Measurements from ENCODE around the gene CRABP2.
A peak's percentile ranks its signal among the peaks of the same experiment; 100 is the strongest.

Gene CRABP2

DNA sequence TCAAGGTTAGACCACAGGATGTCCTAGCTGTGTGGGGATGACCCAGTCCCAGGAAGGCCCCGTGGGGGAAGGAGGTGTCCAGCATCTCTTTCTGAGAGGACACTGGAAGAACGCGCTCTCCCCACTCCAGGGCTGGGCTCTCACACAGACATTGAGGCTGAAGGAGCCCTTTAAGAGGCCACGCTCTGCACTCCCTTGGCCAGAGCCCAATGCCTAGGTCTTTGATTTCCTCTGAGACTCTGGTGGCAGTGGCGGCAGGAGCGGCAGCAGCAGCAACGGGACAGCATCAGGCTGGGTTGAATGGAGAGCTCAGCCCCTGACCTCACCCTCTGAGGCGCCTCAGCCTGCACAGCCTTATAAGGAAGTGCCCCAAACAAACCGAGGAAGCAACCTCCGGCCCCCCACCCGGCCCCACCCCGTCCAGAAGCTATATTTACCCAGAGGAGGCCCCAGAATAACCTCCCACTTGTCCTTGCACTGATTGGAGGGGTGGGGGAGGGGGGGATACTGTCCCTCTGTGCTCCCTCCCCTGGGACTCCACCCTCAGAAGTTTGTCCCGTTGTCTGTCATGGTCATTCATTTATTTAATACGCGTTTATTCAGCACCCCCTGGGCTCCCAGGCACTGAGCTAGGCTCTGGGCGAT lies 40.5 kb downstream of the CRABP2 start:
- in situ Hi-C loops (cut with HindIII; ENCODE audit: low pct_unique_long_range_greater_than_20kb, low sequenced_read_pairs): no loop called here
- no peak for DNase-seq (ENCODE audit: low read depth in 1 of 2, low spot score in 1 of 2)
- no peak for TF ChIP-seq JUND (IDR thresholded peaks at IDR 0.05; ENCODE audit: low read depth)

DNA sequence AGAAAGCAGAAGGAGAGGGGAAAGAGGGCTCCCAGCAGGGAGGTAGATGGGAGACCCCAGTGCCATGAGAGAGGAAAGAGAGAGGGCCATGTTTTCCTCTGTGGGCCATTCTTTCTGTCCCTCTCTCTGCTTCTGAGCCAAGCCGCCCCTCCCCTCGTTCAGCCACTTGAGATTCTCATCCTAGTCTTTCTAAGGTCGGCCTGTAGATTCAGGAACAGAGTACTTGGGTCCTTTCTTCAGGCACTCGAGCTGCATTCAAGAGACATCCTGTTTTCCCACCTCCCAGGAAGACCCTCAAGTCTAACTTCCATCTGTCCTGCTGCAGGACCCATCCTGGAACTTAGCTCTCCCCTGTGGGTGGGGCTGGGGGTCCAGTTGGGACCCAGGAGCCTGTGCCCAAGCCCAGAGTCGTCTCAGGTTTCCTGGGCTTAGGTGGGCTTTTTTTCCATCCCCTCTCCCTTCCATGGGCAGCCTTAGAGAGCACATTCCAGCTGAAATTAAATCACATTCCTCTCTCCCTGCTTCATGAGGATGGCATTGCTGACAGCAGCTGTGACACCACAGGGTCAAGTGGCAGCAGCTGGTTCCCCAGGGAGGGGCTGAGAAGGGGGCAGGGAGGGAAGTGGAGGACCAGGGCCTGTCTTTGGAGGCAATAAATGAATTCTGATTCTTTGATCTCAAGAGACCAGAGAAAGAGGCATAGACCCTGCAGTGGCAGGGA lies 41.2 kb downstream of the CRABP2 start:
- no peak for DNase-seq (ENCODE audit: low read depth in 1 of 2, low spot score in 1 of 2)
- TF ChIP-seq JUND (IDR thresholded peaks at IDR 0.05; ENCODE audit: low read depth): no peak
- in situ Hi-C loops (cut with HindIII; ENCODE audit: low pct_unique_long_range_greater_than_20kb, low sequenced_read_pairs): no loop called here

DNA sequence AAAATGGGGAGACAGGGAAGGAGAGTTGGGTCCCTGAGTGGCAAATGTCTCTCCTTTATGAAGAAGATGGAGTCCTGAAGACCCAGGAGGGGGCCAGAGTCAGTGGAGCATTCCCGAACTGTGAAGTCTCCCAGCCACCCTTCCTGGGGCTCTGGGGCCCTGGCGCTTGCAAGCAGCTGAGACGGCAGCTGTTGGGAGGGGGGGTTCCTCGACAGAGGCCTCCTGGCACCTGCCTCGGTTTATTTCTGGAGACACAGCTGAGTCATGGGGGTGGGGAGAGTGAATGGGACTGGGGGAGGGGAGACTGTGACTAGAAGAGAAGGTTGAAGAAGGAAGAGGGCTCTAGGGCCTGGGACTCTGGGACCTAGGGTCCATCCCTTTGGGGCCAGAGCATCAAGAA lies 42.2 kb downstream of the CRABP2 start:
- no peak for DNase-seq (ENCODE audit: low read depth in 1 of 2, low spot score in 1 of 2)
- TF ChIP-seq JUND (IDR thresholded peaks at IDR 0.05; ENCODE audit: low read depth): no peak
- in situ Hi-C loops (cut with HindIII; ENCODE audit: low pct_unique_long_range_greater_than_20kb, low sequenced_read_pairs): no loop called here

DNA sequence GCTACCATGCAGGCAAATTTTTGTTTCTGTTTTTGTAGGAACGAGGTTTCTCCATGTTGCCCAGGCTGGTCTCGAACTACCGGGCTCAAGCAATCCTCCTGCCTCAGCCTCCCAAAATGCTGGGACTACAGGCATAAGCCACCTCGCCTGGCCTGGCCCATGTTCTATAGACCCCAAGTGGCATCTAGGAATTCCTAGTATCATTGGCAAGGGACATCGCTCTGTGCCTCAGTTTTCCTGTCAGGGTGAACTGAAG lies 42.7 kb downstream of the CRABP2 start:
- DNase-seq (ENCODE audit: low read depth in 1 of 2, low spot score in 1 of 2): no peak
- no peak for TF ChIP-seq JUND (IDR thresholded peaks at IDR 0.05; ENCODE audit: low read depth)
- in situ Hi-C loops (cut with HindIII; ENCODE audit: low pct_unique_long_range_greater_than_20kb, low sequenced_read_pairs): no loop called here

- DNase-seq (ENCODE audit: low read depth in 1 of 2, low spot score in 1 of 2): no peak
- in situ Hi-C loops (cut with HindIII; ENCODE audit: low pct_unique_long_range_greater_than_20kb, low sequenced_read_pairs): no loop called here
Measured at GRCh38 chr1:156662005-156662799, 43.2 kb downstream of the CRABP2 start.

DNA sequence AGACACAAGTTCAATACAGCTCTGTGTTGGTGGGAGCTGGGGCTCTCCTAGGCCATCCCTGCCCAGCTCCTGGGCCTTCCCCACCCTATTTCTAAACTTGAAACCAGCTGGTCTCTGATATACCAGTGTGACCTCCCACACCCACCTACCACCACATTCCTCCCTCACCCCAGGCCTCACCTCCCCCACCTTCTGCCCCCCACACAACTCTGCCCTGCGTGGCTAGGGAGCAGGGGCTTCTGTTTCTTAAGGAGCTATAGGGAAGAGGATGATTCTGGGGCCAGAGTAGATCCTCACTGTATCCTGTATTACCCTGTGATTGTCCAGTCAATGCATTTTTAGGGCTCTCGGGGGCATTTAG lies 44.7 kb downstream of the CRABP2 start:
- in situ Hi-C loops (cut with HindIII; ENCODE audit: low pct_unique_long_range_greater_than_20kb, low sequenced_read_pairs): no loop called here
- DNase-seq (ENCODE audit: low read depth in 1 of 2, low spot score in 1 of 2): no peak
- no peak for TF ChIP-seq JUND (IDR thresholded peaks at IDR 0.05; ENCODE audit: low read depth)

More at GRCh38 chr1:156662005-156662799, 43.2 kb downstream of the CRABP2 start:
- no peak for TF ChIP-seq JUND (IDR thresholded peaks at IDR 0.05; ENCODE audit: low read depth)

DNA sequence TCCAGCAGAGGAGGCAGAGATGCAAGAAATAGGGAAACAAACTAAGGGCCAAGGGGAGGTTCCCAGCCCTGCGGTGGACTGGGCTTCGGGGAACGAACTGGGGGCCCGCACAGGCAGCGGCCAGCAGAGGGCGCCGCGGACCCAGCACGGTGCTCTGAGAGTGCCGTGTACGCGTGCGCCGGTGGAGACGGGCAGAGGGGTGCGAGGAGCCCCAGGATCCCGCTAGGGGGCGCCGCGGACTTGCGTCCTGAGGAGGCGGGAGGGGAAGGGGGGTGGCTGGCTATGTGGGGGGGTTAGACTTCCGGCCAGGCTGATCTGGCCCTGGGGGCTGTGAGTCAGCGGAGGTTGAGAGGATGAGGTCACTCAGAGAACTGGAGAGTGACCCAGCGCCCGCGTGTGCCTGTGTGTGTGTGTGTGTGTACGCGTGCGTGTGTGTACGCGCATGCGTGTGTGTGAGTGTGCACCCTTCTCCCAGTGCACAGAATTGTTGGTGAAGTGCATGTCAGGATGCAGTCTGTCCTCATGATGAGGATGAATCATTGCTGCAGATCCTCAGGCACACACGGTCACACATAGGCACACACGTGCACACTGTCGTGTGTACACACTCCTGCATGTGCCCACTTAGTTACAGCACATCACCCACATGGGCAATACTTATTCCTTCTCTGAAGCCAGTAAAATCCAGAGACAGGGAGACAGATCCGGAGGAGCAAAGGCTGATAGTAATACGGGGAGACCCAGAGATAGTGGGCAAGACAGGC lies 45.2 kb downstream of the CRABP2 start:
- DNase-seq (ENCODE audit: low read depth in 1 of 2, low spot score in 1 of 2): peak; percentile 97 to 98
- in situ Hi-C loops (cut with HindIII; ENCODE audit: low pct_unique_long_range_greater_than_20kb, low sequenced_read_pairs): no loop called here
- no peak for TF ChIP-seq JUND (IDR thresholded peaks at IDR 0.05; ENCODE audit: low read depth)

DNA sequence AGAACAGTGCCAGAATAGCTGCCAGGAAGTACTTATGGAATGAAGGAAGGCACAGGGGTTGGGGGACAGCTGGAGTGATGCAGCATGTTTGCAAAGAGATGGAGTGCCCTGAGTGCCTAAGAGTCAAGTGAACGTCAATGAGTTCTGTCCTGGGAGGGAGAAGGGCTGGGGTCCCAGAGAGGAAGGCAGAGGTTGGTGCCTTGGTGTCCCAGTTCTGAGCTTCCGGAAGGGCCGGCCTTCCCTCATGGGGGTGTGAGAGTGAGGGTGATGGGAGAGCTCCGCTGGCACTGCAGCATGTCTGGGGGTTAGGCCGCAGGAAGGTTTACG lies 45.8 kb downstream of the CRABP2 start:
- TF ChIP-seq JUND (IDR thresholded peaks at IDR 0.05; ENCODE audit: low read depth): no peak
- no peak for DNase-seq (ENCODE audit: low read depth in 1 of 2, low spot score in 1 of 2)

DNA sequence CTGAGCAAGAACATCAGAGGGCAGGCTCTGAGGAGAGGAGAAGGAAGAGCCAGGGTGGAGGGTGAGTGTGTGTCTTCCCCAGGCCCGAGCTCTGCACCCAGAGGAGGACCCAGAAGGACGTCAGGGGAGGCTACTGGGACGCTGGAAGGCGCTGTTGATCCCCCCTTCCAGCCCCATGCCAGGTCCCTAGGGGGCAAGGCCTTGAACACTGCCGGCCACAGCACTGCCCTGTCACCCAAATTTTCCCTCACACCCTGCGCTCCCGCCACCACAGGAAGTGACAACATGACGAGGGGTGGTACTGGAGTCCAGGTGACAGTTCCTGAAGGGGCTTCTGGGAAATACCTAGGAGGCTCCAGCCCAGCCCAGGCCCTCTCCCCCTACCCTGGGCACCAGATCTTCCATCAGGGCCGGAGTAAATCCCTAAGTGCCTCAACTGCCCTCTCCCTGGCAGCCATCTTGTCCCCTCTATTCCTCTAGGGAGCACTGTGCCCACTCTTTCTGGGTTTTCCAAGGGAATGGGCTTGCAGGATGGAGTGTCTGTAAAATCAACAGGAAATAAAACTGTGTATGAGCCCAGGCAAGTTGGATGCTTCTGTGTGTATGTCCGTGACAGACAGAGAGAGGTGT lies 46.3 kb downstream of the CRABP2 start:
- no peak for DNase-seq (ENCODE audit: low read depth in 1 of 2, low spot score in 1 of 2)

More for the DNA sequence above, 45.8 kb downstream of the CRABP2 start:
- in situ Hi-C loops (cut with HindIII; ENCODE audit: low pct_unique_long_range_greater_than_20kb, low sequenced_read_pairs): no loop called here

DNA sequence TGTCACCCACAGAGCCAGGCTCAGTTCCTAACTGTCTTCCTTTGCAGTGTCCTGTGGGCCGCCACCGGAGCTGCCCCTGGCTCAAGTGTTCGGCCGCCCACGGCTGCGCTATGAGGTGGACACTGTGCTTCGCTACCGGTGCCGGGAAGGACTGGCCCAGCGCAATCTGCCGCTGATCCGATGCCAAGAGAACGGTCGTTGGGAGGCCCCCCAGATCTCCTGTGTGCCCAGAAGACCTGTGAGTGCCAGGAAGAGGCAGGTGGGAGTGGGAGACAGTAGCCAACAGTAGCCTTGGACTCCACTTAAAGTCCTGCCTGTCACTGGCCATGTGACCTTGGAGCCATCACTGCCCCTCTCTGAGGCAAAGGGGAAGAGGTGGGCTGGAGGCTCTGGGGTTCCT lies 46.9 kb downstream of the CRABP2 start:
- in situ Hi-C loops (cut with HindIII; ENCODE audit: low pct_unique_long_range_greater_than_20kb, low sequenced_read_pairs): no loop called here
- TF ChIP-seq JUND (IDR thresholded peaks at IDR 0.05; ENCODE audit: low read depth): no peak

More for the DNA sequence above, 46.3 kb downstream of the CRABP2 start:
- TF ChIP-seq JUND (IDR thresholded peaks at IDR 0.05; ENCODE audit: low read depth): no peak
- in situ Hi-C loops (cut with HindIII; ENCODE audit: low pct_unique_long_range_greater_than_20kb, low sequenced_read_pairs): no loop called here

DNA sequence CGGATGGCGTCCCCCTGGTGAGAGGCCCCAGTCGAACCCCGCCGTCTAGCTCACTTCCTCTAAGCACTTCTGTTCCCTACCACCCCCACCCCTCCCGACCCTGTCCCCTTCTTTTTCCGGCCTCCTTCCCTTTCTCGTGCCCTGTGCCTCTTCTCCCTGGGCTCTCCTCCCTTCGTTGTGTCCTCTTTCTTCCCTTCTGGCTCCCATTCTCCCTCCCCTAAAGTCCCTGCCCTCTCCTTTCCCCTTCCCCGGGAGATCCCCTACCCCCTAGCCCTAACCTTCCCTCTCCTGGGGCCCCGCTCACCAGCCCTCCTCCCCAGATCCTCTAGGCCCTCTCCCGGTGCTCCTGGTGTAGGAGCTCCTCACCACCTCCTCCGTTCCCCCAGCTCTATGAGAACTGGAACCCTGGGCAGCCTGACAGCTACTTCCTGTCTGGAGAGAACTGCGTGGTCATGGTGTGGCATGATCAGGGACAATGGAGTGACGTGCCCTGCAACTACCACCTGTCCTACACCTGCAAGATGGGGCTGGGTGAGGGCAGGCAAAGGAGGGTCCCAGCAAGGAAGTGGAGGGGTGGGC lies 47.6 kb downstream of the CRABP2 start:
- no peak for TF ChIP-seq JUND (IDR thresholded peaks at IDR 0.05; ENCODE audit: low read depth)
- in situ Hi-C loops (cut with HindIII; ENCODE audit: low pct_unique_long_range_greater_than_20kb, low sequenced_read_pairs): no loop called here
- DNase-seq (ENCODE audit: low read depth in 1 of 2, low spot score in 1 of 2): no peak

More for the DNA sequence above, 46.9 kb downstream of the CRABP2 start:
- DNase-seq (ENCODE audit: low read depth in 1 of 2, low spot score in 1 of 2): no peak

All from T47D (cell line).